Stomach (tissue), 19 donors: ENCODE measurements around the gene SYT5. TPM values are rescaled to one million over a fixed set of nuclear protein-coding genes. Genes with fewer than 3 reads are reported as not detected.

ENCODE experiments used
- DNase-seq, 2 donors: peaks; one replicate each; pipeline versions ENCODE4 v3.0.0 to v3.0.0-alpha.2; 2013 to 2019
- H3K27ac ChIP-seq, 5 donors: fragments of 200-600 bp in 4 of 5; sonication (generic) in 4 of 5; one replicate each; pipeline ENCODE4 v1.5.1; 2013 to 2019; ENCODE audit warnings: mild to moderate bottlenecking in 1 of 5, moderate library complexity in 1 of 5
- H3K27me3 ChIP-seq, 3 donors: fragments of 200-600 bp; sonication (generic); one replicate each; pipeline ENCODE4 v1.5.1; 2017 to 2019; ENCODE audit warnings: mixed run types in 1 of 3
- H3K36me3 ChIP-seq, 4 donors: fragments of 200-600 bp; sonication (generic); 1 replicate in 3 of 4; 2 replicates in 1 of 4; pipeline ENCODE4 v1.5.1; 2016 to 2019
- H3K4me1 ChIP-seq, 4 donors: fragments of 200-600 bp; sonication (generic); one replicate each; pipeline ENCODE4 v1.5.1; 2016 to 2019
- H3K4me3 ChIP-seq, 4 donors: fragments of 200-600 bp; sonication (generic) in 3 of 4; one replicate each; pipeline ENCODE4 v1.5.1; 2016 to 2019; ENCODE audit warnings: mild to moderate bottlenecking in 1 of 4
- H3K9me3 ChIP-seq, 4 donors: fragments of 200-600 bp; sonication (generic); one replicate each; pipeline ENCODE4 v1.5.1; 2016 to 2019
- EP300 ChIP-seq: sonication (generic); formaldehyde crosslinking; IDR thresholded peaks from one replicate; pipeline ENCODE4 v1.6.1; 2017; ENCODE audit warnings: antibody characterized with exemption
- POLR2A ChIP-seq, 4 donors: fragments of 450-650 bp; IDR thresholded peaks; one replicate each; pipeline ENCODE4 v1.6.1; 2016; ENCODE audit warnings: antibody characterized with exemption in 4 of 4, control low read depth in 2 of 4, mild to moderate bottlenecking in 1 of 4, moderate library complexity in 1 of 4
- POLR2AphosphoS5 ChIP-seq, 3 donors: sonication (generic); formaldehyde crosslinking; IDR thresholded peaks; one replicate each; pipeline ENCODE4 v1.6.1; 2016; ENCODE audit warnings: antibody characterized with exemption in 3 of 3
- WGBS, 5 donors: extraction: QIAGEN DNeasy Blood & Tissue Kit in 3 of 5; methylation state at CpG; one replicate each; pipeline versions ENCODE4 v1.1.5 to v1.1.7; 2013 to 2018; 5-methylcytosine and 5-hydroxymethylcytosine counted together
- intact Hi-C: fragments of 100-400 bp; cut with DNase I; formaldehyde crosslinking; loops from one replicate; pipeline ENCODE4 v1.15.1; 2023; ENCODE audit warnings: low total_unique reads
- long read RNA-seq, 10 donors: transcript quantifications; one replicate each; lab custom pipeline, GENCODE V29; 2026
- polyA plus RNA-seq, 3 donors: library from polyadenylated mRNA; stranded (reverse); fragments of 200-250 nt; gene quantifications; one replicate each; pipeline ENCODE4 v1.2.3, GENCODE V29; 2013
- total RNA-seq, 5 donors: library from RNA; depleted of rRNA; stranded (reverse); fragments of >200 nt; gene quantifications; one replicate each; pipeline versions ENCODE4 v1.1.0 to v1.2.3, GENCODE V29; 2014 to 2016
- TF ChIP-seq, protein P1 (sequence below), 7 experiments: fragments of 450-650 bp in 4 of 7; fragments of 200-600 bp in 3 of 7; sonication (generic) in 3 of 7; IDR thresholded peaks; one replicate each; pipeline ENCODE4 v1.5.1; 2016 to 2019; ENCODE audit warnings: antibody characterized with exemption in 7 of 7, control low read depth in 2 of 7, mild to moderate bottlenecking in 1 of 7
- donor health status: healthy with polysubstance abuse.
- donor health status: Bipolar disorder and iron deficiency.
- donor health status: healthy.

Gene SYT5
- 1 to 10 TPM in 1 of 5 donors, not detected in 4; 1.8 TPM for total RNA-seq
- 1 to 10 TPM in 2 of 3 donors, under 1 TPM in 1; 0.20 to 2.8 (median 1.7) TPM for polyA plus RNA-seq
- long read RNA-seq, donor 1, partial matches to known transcripts = 0 of 2 reads
- long read RNA-seq, donor 1, other reads (novel, unspliced or antisense) = 0 of 2 reads
- long read RNA-seq, donor 2, partial matches to known transcripts = 0 of 3 reads
- long read RNA-seq, donor 2, other reads (novel, unspliced or antisense) = 0 of 3 reads
- long read RNA-seq, donor 3 = 0 reads
- long read RNA-seq, donor 4, partial matches to known transcripts = 0 of 1 reads
- long read RNA-seq, donor 4, other reads (novel, unspliced or antisense) = 0 of 1 reads
- long read RNA-seq, donor 5, partial matches to known transcripts = 0 of 3 reads
- long read RNA-seq, donor 5, other reads (novel, unspliced or antisense) = 0 of 3 reads
- long read RNA-seq, donor 6 = 0 reads
- long read RNA-seq, donor 7, partial matches to known transcripts = 0 of 3 reads
- long read RNA-seq, donor 7, other reads (novel, unspliced or antisense) = 0 of 3 reads
- long read RNA-seq, donor 8, partial matches to known transcripts = 0 of 4 reads
- long read RNA-seq, donor 8, other reads (novel, unspliced or antisense) = 0 of 4 reads
- long read RNA-seq, donor 9 = 0 reads
- long read RNA-seq, donor 10, partial matches to known transcripts = 0 of 1 reads
- long read RNA-seq, donor 10, other reads (novel, unspliced or antisense) = 0 of 1 reads

DNA sequence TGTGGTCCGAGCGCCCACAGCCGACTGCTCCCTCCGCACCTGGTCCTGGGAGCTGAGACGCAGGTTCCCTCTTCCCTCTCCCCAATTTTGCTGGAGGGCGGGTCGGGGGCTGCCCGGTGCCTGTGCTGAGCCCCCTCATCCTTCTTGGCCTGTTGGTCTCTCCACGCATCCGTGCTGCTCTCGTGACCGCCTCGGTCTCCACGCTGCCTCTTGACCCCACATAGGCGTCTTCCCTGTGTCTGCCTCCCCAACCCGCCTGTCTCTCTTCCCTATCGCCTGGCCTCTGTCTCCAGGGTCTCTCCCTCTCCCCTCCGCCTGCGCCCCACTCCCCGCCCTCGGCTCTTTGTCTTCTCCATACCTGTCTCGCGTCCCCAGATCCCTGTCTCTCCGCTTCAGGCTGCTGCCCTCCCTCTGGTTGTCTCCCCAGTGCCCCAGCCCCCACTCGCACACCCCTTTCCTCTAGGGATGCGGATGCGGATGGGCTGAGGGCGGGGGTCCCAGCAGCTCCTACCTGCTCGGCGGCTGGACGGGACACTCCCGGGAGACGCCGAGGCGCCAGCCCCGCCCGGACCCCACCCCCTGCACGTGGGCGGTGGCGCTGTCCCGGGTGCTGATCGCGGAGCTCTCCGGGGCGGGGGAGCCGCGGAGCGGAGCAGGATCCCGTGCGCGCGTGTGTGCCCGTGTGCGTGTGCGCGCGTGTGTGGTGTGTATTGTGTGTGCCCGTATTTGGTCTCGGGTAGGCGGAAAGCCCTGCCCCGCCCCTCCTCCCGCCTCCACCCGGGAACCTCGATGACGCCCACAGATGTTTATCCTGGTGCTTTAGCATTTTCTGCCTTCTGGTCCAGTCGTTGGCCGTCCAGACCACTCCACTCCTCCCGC lies at the start of gene SYT5:
SYT5 (minus strand) TSS at position 684 of the 879 bp plus-strand sequence. CDS start 1,248 bp downstream, outside the sequence.
- TF ChIP-seq, protein P1, sequence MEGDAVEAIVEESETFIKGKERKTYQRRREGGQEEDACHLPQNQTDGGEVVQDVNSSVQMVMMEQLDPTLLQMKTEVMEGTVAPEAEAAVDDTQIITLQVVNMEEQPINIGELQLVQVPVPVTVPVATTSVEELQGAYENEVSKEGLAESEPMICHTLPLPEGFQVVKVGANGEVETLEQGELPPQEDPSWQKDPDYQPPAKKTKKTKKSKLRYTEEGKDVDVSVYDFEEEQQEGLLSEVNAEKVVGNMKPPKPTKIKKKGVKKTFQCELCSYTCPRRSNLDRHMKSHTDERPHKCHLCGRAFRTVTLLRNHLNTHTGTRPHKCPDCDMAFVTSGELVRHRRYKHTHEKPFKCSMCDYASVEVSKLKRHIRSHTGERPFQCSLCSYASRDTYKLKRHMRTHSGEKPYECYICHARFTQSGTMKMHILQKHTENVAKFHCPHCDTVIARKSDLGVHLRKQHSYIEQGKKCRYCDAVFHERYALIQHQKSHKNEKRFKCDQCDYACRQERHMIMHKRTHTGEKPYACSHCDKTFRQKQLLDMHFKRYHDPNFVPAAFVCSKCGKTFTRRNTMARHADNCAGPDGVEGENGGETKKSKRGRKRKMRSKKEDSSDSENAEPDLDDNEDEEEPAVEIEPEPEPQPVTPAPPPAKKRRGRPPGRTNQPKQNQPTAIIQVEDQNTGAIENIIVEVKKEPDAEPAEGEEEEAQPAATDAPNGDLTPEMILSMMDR (IDR thresholded peaks at IDR 0.05) = no peak
- no peak for TF ChIP-seq POLR2AphosphoS5 (IDR thresholded peaks at IDR 0.05)
- TF ChIP-seq EP300 = no peak
- TF ChIP-seq POLR2A (IDR thresholded peaks at IDR 0.05) = no peak
- peak; percentile 40 to 82 for DNase-seq
- H3K4me3 ChIP-seq = peak within 1 kb of the TSS; percentile 23 to 44 (median 38)
- WGBS, 5 donors = 0 to 3% (median 2%) methylated on average over 21 to 68 of the region's 68 CpGs
- H3K36me3 ChIP-seq = peaks cover 0 to 9% (median 3%) of the 10 kb centered on the region in 4 donors
- intact Hi-C loops = no loop called here
- no peaks in the 10 kb centered on the region for H3K9me3 ChIP-seq
- peak within 1 kb of the TSS in 2 of 5 donors; percentile 6 to 11 for H3K27ac ChIP-seq
- H3K27me3 ChIP-seq = peaks cover 30 to 99% (median 68%) of the 10 kb centered on the region in 3 donors
- H3K4me1 ChIP-seq = peaks cover 9 to 19% (median 18%) of the 10 kb centered on the region in 4 donors

DNA sequence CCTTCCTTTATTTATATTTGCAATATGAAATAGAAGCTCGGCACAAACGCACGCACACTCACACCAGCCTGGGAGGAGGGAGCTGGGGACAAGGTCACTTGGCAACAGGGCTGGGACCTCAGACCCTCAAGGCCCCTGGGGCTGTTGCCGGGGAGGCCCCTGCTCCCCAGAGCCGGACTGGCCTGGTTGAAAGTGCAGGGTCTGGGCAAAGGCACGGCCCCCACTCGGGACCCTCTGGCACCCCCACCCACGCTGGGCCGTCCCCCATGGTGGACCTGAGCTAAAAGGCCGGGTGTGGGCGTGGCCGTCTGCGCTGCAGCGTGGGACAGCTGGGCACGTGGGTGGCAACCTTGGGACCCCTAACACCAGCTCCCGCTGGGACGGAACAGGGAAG lies 49.7 kb upstream of the SYT5 start:
- DNase-seq = peak in 1 of 2 donors; percentile 31
- no peak for TF ChIP-seq POLR2AphosphoS5 (IDR thresholded peaks at IDR 0.05)
- TF ChIP-seq, protein P1 (IDR thresholded peaks at IDR 0.05) = no peak
- TF ChIP-seq EP300 = no peak
- peak overlapping the region; percentile 56 to 78 (median 70) for H3K27ac ChIP-seq

DNA sequence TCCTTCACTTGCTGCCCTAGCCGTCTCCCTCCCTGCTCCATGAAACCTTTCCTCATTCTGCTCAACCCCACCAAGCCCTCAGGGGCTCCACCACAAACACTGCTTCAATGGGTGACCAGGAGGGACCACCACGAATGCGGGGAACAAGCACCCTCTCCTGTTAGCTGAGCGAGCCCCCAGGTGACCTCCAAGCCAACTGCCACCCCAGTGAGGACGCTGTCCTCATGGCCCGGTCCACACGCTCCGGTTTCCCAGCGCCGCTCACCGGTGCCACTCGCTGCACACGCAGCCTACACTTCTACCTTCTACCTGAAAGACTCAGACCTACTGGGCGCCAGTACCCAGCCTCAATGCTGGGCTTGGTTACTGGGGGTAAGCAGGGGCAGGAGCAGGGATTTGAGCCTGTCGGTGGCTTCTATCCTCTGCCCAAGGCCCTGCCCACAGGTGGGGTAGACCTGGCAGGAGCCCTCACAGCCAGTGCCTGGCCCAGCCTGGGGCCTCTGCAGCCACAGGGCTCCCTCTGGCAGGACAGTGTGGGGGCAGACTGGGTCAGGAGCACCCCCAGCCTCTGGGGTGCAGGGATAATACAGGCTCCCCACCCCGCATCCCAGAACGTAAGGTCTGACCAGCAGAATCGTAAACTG lies 49.2 kb upstream of the SYT5 start:
- TF ChIP-seq, protein P1 (IDR thresholded peaks at IDR 0.05) = no peak
- no peak for TF ChIP-seq POLR2AphosphoS5 (IDR thresholded peaks at IDR 0.05)
- TF ChIP-seq EP300 = no peak
- no peak for TF ChIP-seq POLR2A (IDR thresholded peaks at IDR 0.05)

More for the DNA sequence above, 49.7 kb upstream of the SYT5 start:
- no peaks in the 10 kb centered on the region for H3K9me3 ChIP-seq
- no peak overlapping the region for H3K4me3 ChIP-seq
- intact Hi-C loops = no loop called here
- no peaks in the 10 kb centered on the region for H3K27me3 ChIP-seq
- 63 to 92% (median 72%) methylated on average over 7 to 17 of the region's 17 CpGs for WGBS, 5 donors
- H3K4me1 ChIP-seq = peaks cover 7 to 28% (median 17%) of the 10 kb centered on the region in 4 donors
- H3K36me3 ChIP-seq = peaks cover 46 to 93% (median 89%) of the 10 kb centered on the region in 4 donors

More for the DNA sequence above, 49.2 kb upstream of the SYT5 start:
- H3K4me3 ChIP-seq = no peak overlapping the region
- no peaks in the 10 kb centered on the region for H3K27me3 ChIP-seq
- H3K4me1 ChIP-seq = peaks cover 7 to 28% (median 17%) of the 10 kb centered on the region in 4 donors
- intact Hi-C loops = no loop called here
- no peak for DNase-seq
- WGBS, 5 donors = 84 to 86% (median 85%) methylated on average over 15 to 18 of the region's 18 CpGs
- no peaks in the 10 kb centered on the region for H3K9me3 ChIP-seq
- peak overlapping the region; percentile 56 to 78 (median 70) for H3K27ac ChIP-seq
- peaks cover 42 to 88% (median 84%) of the 10 kb centered on the region in 4 donors for H3K36me3 ChIP-seq
